Middle frontal gyrus (tissue), 1 donor: ENCODE data around the gene S100Z.
"Not testable (repeated sequence)": the region's sequence is repeated elsewhere in the genome, so short reads cannot be mapped to it uniquely, and the experiment has no call there.

Experiments used
- DNase-seq: peaks from one replicate; pipeline ENCODE4 v3.0.0-alpha.2; 2015; ENCODE audit warnings: low spot score; ENCODE audit errors: extremely low spot score

The S100Z gene

GRCh38 chr5:76849419-76850291, at the start of gene S100Z:
TSS of gene S100Z (plus strand) at chr5:76850014. CDS start at chr5:76875360, 25,346 bp downstream.
- DNase-seq, result no peak

DNA sequence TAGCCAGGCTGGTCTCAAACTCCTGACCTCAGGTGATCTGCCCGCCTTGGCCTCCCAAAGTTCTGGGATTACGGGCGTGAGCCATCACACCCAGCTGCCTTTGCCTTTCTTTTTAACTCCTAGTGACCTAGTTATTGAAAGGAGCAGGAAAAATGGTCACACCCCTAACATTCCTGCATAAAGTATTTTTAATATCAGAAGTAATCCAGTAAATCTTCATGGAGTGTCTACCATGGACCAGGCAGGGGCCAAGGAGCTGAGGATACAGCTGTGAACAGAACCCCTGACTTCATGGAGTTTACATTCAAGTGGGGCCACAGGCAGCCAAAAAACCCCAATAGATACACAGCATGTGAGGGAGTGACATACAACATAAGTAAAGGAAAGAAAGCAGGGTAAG, 49.2 kb upstream of the S100Z start:
- no peak for DNase-seq

- no peak for DNase-seq
These were observed 48.5 kb upstream of the S100Z start for GRCh38 chr5:76801159-76801802.

DNA sequence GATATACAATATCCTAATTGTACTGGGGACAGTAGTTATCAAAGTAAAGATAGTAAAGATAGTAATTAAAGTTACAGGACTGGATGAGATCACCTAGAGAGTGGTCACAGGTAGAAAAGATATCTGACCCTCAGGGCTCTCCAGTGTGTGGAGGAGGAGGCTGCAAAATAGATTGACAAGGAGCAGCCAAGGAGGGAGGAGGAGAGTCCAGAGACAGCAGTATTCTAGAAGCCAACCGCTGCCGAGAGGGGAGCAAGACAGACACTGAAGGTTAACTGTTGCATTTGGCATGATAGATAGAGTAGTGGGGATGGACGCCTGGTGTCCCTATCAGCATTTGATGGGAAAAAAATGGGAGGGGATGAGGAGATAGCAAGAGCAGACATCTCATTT, 48.0 kb upstream of the S100Z start:
- no peak for DNase-seq

DNA sequence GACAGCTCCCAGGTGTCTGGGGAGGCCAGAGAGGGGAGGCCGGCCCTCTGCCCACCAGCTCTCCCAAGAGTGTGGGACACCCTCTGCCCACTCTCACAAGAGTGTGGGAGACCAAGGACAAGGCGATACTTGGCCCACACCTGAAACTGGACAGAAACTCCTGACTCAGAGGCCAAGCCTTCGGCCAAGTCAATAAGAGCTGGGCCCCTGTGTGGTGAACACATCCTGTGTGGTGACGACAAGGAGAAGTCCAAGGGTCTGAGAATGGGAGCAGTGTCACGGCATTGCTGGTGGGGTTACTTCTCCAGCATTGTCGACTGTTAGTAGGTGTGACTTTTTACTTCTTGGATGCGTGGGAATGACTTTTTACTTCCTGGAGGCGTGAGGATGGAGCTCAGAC, 45.5 kb upstream of the S100Z start:
- no peak for DNase-seq

DNA sequence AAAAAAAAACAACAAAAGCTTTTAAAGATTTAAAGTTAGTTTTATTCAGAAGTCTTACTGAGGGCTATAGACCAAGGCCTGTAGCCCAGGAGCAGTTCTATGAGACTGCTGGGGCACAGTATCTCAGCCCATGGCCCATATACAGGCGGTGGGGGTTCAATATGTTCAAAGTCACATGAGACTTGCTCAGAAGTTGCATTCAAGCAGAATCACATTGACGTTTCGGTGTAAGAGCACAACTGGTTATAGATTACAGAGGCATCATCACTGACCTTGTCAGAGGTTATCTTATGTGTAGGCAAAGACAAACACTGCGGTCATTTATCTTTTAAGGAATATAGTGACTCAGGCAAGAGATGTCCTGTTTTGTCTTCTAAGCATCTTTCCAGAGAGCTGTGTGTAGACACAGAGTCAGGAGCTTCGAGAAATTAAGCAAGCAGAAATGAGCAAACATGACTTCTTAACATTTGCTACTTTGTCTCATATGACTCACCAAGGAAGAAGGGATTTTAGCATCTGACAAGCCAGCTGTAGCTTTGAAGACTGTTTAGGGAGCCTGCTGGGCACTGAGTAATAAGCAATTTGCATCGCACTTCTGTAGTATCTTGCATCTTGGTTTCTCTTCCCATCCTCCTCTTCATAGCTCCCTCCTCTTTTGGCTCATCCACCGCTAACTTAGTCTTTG, 43.9 kb upstream of the S100Z start:
- no peak for DNase-seq

DNA sequence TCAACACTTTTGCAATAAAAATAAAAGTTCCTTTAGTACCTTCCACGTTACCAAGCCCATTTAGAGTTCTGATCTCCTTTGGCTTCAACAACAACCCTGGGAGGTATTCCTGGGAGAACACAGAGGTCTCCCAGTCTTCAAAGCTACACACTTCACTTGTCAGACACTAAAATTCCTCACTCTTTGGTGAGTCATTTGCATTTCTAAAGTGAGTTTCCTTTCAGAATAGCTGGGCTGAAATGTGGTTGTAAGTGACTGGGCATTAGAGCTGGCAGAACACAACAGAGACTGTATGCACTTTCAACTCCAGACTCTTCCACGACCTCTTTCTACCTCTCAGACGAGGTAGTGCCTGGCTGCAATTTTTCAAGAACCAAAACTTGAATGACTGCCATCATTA, 42.5 kb upstream of the S100Z start:
- no peak for DNase-seq

DNA sequence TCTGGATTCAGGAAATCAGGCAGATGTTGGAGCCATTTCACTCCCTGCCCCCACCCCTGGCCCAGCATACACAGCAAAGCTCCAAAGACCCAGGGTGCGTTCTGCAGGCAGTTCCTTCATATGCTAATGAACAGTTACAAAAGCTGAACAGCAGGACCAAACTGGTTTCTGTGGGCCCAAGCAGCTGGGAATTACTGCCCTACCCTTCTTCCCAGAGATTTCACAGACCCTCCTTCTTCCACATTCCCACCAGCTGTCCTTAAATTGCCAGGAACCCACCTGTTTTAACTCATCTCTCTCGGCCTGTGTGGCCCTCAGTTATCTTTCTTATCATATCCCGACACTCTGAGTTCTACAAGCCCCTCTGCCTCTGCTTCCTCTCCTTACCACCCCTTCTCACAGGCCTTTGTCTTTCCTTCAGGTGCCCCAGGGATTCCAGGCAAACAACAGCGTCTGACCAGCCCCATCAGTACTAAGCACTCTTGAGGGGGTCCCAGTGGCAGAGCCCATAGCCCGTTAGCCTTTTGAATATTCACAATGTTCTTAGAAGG, 41.6 kb upstream of the S100Z start:
- DNase-seq, result no peak

DNA sequence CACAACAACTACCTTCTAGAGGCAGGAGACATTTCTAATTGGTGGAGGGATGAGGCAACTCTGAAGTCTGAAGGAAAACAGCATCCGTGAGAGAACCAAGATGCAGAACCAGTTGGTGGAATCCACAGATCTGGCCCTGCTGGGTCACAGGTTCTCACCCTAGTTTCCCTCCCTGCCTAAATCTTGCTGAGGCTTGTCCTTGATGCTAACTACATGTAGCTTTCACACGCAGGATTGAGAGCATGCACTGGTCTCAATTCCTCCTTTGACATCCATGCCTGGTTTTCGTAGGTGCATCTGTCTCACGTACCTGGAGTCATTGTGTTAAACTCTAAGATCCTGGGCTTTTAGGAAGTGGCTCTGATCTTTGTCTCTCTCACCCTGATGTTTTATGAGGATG, 40.7 kb upstream of the S100Z start:
- no peak for DNase-seq

DNA sequence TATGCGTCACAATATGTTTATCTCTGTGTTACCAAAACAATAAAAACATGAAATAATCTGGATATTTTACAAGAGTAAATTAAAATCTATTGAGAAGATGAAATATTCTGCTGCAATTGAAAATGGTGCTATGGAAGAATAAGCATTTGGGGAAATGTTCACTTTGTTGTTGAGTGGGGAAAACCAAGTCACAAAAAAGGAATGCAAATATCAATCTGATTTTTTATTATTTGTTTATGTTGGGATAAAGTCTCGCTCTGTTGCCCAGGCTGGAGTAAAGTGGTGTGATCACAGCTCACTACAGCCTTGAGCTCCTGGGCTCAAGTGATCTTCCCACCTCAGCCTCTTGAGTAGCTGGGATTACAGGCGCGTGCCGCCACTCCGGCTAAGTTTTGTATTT, 39.6 kb upstream of the S100Z start:
- DNase-seq, result no peak

GRCh38 chr5:76811214-76811613, 38.6 kb upstream of the S100Z start:
- DNase-seq, result no peak

DNA sequence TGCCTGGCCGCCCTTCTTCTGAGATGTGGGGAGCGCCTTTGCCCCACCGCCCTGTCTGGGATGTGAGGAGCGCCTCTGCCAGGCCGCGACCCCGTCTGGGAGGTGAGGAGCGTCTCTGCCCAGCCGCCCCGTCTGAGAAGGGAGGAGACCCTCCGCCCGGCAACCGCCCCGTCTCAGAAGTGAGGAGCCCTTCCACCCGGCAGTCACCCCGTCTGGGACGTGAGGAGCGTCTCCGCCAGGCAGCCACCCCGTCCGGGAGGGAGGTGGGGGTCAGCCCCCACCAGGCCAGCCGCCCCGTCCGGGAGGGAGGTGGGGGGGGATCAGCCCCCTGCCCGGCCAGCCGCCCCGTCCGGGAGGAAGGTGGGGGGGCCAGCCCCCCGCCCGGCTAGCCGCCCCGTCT, 37.6 kb upstream of the S100Z start:
- DNase-seq, result not testable (repeated sequence)

- no peak for DNase-seq
These were observed 35.7 kb upstream of the S100Z start for GRCh38 chr5:76813982-76814562.

DNA sequence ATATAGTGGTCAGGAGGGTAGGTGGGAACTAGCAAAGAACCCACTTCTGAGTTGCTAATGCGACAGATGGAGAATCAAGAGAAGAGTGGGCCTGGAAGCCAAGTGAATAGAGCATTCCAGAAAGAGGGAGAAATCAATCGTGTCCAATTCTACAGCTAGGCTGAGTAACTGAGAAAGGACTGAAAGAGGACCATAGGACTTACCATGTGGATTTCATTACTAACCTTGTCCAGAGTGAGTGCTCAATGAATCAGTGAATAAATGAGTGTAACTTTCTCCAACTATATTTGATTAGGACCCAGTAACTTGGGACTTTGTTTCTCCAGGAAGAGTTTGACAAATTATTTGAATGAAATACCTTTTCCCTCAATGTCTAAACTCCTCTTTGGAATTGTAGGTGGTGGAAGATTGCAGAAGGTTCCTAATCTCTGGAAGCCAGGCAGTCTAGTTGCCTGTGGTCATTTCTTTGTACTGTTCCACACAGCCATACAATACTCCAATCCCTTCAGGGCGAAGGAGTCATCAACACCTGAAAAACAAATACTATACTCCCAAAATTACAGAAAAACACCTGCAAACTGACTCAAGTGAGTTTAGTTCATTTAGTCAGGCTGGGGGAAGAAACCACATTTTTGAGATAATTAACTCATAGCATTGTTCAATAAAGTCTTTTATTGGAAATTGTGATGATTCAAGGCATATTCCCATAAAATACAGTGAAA, 33.5 kb upstream of the S100Z start:
- DNase-seq, result no peak

GRCh38 chr5:76818844-76819831, 30.7 kb upstream of the S100Z start, which contains the start of gene F2RL1:
TSS of gene F2RL1 (plus strand) at chr5:76819030. CDS start at chr5:76819183, 153 bp downstream.
- DNase-seq, result no peak

DNA sequence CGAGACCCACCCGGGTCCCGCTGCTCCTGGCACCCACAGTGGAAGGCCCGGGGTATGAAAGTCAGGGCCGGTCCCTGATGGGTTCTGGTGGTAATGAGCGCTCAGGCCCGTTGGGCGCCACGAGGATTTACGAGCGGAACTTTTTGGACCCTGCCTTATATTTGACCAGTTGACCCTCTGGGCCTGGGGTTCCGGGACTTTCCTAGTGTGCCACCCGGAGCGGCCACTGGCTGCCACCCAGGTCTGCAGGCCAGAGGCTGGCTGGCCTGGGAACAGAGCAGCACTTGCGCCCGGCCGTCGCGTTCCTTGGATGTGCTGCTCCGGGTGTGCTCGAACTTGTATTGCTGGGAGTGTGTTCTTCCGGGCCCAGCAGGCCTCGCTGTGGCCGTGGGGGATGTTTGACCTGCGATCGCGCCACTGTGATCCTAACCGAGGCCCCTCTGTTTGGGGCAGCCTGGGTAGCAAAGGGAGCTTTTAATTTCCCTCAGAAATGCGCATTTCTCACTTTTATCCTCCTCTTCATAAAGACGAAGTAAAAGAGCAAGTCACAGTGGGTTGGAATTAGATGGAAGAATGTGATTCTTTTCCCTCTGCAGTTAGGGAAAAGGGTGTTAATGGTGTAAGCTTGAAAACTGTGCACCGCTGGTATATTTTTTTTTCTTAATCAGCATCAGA, 29.8 kb upstream of the S100Z start:
- DNase-seq, result no peak

- DNase-seq, result no peak
These were observed 29.3 kb upstream of the S100Z start for GRCh38 chr5:76820526-76820890.

DNA sequence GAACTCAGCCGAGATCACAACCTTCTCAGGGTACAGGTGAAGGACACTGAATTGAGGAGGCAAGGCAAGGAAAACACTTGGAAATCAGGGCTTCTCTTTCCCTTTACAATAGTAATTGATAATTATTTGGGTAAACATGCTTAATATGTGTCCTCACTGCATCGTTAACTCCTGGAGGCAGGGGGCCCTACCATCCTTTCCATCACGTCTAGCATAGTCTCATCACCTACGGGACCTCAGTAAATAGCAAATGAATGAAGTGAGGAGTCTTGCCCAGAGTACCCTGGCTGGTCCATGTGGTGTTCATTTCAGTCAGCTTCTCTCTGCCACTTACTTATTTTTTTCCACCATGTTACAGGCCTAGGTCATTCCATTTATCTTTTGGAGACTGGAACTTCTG, 28.7 kb upstream of the S100Z start:
- DNase-seq, result no peak

GRCh38 chr5:76822105-76822731, 27.6 kb upstream of the S100Z start:
- not testable (repeated sequence) for DNase-seq
